Measurements from ENCODE around the gene COL9A3. TPM values are rescaled to one million over a fixed set of nuclear protein-coding genes. Genes with fewer than 3 reads are reported as not detected.

The COL9A3 gene
- polyA plus RNA-seq, 3 donors = 12.7 to 19.5 (median 14.1) TPM

- no peak for DNase-seq (ENCODE audit: low read depth in 3 of 3, low spot score in 2 of 3)
These were observed 20.0 kb upstream of the COL9A3 start for GRCh38 chr20:62796699-62797491.

GRCh38 chr20:62797671-62798532 is 18.9 kb upstream of the COL9A3 start:
- no peak for DNase-seq (ENCODE audit: low read depth in 3 of 3, low spot score in 2 of 3)

- no peak for DNase-seq (ENCODE audit: low read depth in 3 of 3, low spot score in 2 of 3)
These were observed 17.8 kb upstream of the COL9A3 start for GRCh38 chr20:62799036-62799435.

- no peak for DNase-seq (ENCODE audit: low read depth in 3 of 3, low spot score in 2 of 3)
These were observed 17.4 kb upstream of the COL9A3 start for GRCh38 chr20:62799459-62799858.

- DNase-seq (ENCODE audit: low read depth in 3 of 3, low spot score in 2 of 3) = no peak
These were observed 17.0 kb upstream of the COL9A3 start for GRCh38 chr20:62799873-62800272.

- no peak for DNase-seq (ENCODE audit: low read depth in 3 of 3, low spot score in 2 of 3)
These were observed 16.3 kb upstream of the COL9A3 start for GRCh38 chr20:62800314-62801259.

- no peak for DNase-seq (ENCODE audit: low read depth in 3 of 3, low spot score in 2 of 3)
These were observed 15.4 kb upstream of the COL9A3 start for GRCh38 chr20:62801284-62802010.

- no peak for DNase-seq (ENCODE audit: low read depth in 3 of 3, low spot score in 2 of 3)
These were observed 14.7 kb upstream of the COL9A3 start for GRCh38 chr20:62802026-62802712.

- no peak for DNase-seq (ENCODE audit: low read depth in 3 of 3, low spot score in 2 of 3)
These were observed 12.7 kb upstream of the COL9A3 start for GRCh38 chr20:62804021-62804626.

GRCh38 chr20:62804627-62805154 is 12.2 kb upstream of the COL9A3 start, which contains the start of gene OGFR:
TSS of gene OGFR (plus strand) at chr20:62804835. CDS start at chr20:62804860, 25 bp downstream.
- DNase-seq (ENCODE audit: low read depth in 3 of 3, low spot score in 2 of 3) = no peak

- no peak for DNase-seq (ENCODE audit: low read depth in 3 of 3, low spot score in 2 of 3)
These were observed 11.6 kb upstream of the COL9A3 start for GRCh38 chr20:62805155-62805710.

- DNase-seq (ENCODE audit: low read depth in 3 of 3, low spot score in 2 of 3) = no peak
These were observed 11.0 kb upstream of the COL9A3 start for GRCh38 chr20:62805711-62806382.

GRCh38 chr20:62806383-62807050 is 10.3 kb upstream of the COL9A3 start:
- no peak for DNase-seq (ENCODE audit: low read depth in 3 of 3, low spot score in 2 of 3)

GRCh38 chr20:62807444-62808210 is 9.2 kb upstream of the COL9A3 start:
- no peak for DNase-seq (ENCODE audit: low read depth in 3 of 3, low spot score in 2 of 3)

- no peak for DNase-seq (ENCODE audit: low read depth in 3 of 3, low spot score in 2 of 3)
These were observed 8.5 kb upstream of the COL9A3 start for GRCh38 chr20:62808211-62808865.
